Activated CD8-positive, alpha-beta memory T cell treated with anti-CD3 and anti-CD28 coated beads for 48 hours (primary cell): Measurements from ENCODE around the gene CFC1.
"Not testable (repeated sequence)": the region's sequence is repeated elsewhere in the genome, so short reads cannot be mapped to it uniquely, and the experiment has no call there.

Experiments
- DNase-seq, 3 experiments: peaks; one replicate each; pipeline ENCODE4 v3.0.0-alpha.2; 2020; ENCODE audit warnings: low read depth in 2 of 3, low spot score in 2 of 3

CFC1 gene

DNA sequence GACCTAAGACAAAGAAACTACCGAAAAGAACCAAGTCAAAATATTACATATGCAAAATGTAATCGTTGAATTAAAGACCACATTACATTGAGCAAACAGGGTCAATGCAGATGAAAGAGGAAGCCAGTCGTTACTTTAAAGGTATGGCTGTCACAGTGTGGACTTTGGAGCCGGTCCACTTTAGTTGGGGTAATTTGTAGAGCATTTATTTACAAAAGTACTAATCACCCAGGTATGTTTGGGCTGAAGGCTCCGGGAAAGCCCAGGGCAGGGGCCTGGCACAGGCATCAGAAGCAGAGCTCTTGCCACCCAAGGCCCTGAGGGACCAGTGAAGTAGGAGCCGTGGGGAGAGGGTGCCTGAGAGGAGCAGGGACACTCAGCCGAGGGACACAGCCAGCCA, 15.8 kb downstream of the CFC1 start:
- not testable (repeated sequence) for DNase-seq

DNA sequence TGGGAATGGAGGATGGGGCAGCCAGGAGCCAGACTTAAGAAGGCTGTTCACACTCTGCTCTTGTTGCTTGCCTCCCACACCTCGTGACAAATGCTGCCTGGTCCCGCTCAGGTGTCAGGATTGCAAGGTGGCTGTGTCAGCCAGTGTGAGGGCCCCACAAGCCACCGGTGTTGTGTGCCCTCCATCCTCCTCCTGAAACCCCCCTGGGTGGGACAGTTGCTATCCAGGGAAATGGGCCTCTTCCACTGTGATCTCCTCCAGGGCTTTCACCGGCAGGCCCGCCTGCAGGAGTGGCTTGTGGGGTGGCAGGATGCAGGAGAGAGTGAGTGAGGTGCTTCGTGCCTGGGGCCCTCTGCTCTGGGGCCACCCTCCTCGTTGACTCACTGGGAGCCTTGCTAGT, 16.4 kb downstream of the CFC1 start:
- DNase-seq: not testable (repeated sequence)

DNA sequence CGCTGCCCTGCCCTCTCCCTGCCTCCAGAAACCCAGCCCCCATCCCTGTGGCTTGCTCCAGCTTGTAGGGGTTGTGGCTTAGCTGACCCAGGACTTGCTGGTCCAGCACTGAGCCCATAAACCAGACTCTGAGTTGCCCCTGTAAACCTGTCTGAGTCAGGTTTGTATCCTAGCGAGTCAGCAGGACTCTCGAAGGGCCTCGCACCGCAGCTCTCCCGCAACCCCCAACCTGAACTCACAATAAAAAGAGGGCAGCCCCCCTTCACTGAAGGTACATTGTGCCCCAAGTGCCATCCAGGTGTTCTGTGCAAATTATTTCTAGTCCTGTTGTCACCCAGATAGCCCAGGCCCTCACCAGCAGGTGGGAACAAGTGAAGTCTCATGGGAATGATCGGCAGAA, 17.9 kb downstream of the CFC1 start:
- not testable (repeated sequence) for DNase-seq

DNA sequence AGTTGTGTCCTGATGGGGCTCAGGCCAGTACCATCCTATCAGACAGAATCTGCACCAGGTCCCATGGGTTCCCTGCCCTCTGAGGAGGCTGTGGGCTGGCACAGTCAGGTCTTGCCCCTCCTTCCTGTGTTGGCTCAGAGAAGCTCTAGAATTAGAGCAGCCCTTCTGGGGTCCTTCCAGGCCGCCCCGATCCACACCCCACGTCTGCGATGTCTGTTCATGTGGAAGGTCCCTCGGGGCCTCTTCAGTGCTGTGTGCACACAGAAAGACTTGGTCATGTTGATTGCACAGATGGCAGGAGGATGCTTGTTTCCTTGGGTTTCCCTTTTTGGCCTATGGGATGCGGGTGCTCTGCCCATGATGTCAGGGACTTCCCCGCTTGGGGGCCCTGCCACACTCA, 20.3 kb downstream of the CFC1 start:
- DNase-seq: not testable (repeated sequence)

DNA sequence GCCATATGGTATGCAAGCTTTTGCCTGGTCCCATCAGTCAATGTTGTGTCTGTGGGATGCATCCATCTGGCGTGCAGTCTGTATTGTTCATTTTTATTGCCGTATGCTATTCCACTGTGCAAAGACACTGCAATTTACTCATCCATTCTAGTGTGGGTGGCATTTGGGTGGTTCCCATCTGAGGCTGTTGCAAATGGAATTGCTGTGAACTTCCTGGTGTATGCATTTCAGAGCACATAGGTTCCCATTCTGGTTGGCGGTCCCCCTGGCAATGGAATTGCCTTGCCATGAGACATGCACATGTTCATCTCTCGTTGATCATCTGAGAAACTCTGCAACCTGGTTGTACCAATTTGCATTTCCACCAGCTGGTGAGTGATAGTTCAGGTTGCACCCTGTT, 21.8 kb downstream of the CFC1 start:
- not testable (repeated sequence) for DNase-seq

DNA sequence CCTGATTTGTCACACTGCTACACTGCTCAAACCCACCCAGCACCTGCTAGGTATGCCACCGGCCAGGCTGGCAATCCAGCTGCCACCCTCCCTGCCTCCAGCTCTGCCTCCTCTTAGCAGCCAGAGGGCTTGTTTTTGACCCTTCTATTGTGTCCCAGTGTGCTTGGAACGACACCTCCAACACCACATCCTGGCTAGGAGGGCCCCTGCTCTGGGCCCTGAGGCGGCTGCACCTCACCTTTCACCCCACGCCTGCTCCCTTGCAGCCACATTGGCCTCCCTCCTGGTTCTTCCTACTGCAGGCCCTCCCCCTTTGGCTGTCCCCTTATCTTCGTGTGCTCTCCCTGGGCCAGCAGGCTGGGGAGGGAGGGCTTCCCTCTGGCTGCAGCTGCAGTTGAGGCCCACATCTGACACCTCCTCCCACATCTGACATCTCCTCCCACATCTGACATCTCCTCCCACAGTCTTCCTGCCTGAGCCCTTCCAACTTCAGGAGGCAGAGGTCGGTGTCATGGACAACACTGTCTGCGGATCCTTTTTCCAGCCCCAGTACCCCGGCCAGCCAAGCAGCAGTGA, 23.1 kb downstream of the CFC1 start:
- DNase-seq: not testable (repeated sequence)

DNA sequence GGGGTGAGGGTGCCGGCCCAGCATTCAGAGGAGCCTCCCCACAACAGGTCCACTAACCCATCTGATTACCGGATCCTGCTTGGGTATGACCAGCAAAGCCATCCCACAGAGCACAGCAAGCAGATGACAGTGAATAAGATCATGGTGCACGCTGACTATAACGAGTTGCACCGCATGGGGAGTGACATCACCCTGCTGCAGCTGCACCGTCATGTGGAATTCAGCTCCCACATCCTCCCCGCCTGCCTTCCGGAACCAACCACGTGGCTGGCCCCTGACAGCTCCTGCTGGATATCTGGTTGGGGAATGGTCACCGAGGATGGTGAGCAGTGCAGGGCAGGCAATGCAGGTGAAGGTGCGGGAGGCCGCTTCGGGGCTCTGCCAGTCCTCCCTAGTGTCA, 25.1 kb downstream of the CFC1 start:
- not testable (repeated sequence) for DNase-seq

DNA sequence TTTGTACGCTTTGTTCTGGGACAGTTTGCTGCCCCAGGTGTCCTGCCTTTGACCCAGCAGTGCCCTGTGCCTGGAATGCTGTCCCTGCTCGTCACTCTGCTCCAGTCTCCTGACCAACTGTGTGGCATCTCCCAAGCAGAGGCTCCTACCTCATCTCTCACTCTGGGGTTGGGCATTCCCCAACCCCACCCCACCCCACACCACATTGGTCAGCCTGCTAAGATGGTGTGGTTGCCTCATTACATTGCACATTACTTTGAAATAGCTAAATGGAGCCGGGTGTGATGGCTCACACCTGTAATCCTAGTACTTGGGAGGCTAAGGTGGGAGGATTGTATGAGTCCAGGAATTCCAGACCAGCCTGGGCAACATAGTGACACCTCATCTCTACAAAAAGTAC, 27.4 kb downstream of the CFC1 start:
- DNase-seq: not testable (repeated sequence)

DNA sequence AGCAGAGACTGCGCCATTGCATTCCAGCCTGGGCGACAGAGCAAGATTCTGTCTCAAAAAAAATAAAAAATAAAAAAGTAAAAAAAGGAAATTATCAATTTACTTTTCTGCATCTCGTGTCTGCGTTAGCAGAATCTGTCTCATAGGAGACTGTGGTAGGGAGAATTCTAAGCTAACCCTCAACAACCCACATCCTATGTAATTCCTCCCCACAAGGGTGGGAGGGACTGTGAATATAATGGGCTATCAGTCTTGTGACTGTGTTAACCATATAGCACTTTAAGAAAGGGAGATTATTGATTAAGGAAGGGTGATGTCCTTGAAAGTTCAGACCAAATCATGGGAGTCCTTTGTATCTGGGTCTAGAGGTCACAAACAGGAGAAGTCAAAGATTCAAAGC, 33.2 kb downstream of the CFC1 start:
- not testable (repeated sequence) for DNase-seq

DNA sequence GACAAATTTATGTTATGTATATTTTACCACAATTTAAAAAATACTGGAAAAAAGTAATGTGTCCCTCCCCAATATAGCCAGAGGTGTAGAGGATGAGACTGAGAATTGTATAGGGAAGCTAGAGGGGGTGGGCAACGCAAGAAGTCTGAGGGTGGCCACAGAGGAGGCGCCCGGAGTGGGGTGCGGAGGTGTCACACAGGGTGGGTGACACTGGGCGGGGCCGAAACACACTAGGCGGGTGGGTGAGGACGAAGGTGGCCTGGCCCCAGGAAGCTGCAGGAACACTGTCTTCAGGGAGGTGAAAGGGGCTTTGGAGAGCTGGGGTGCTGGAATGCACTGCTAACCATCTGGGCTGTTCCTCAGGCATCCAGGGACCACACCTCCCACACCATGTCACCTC, 42.9 kb downstream of the CFC1 start:
- DNase-seq: not testable (repeated sequence)

DNA sequence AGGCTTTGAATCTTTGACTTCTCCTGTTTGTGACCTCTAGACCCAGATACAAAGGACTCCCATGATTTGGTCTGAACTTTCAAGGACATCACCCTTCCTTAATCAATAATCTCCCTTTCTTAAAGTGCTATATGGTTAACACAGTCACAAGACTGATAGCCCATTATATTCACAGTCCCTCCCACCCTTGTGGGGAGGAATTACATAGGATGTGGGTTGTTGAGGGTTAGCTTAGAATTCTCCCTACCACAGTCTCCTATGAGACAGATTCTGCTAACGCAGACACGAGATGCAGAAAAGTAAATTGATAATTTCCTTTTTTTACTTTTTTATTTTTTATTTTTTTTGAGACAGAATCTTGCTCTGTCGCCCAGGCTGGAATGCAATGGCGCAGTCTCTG, 45.2 kb downstream of the CFC1 start:
- DNase-seq: not testable (repeated sequence)

DNA sequence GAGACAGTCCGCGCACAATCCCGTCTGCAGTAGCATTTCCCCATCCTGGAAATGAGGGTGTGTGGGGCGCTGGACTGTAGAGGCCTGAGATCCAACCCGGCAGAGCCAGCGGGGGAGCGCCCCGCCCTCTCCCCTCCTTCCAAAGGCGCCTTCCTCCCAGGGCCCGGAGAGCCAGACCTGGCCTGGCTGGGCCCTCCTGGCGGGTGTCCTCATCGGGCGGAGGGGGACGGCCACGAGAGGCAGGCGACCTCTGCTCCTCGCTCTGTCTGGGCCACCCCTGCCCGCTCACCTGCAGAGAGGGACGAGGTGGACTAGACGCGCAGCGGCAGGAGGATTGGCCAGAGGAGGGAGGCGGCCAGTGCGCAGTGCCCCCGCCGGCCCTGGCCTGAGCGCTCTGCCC, 49.9 kb downstream of the CFC1 start:
- DNase-seq: not testable (repeated sequence)

DNA sequence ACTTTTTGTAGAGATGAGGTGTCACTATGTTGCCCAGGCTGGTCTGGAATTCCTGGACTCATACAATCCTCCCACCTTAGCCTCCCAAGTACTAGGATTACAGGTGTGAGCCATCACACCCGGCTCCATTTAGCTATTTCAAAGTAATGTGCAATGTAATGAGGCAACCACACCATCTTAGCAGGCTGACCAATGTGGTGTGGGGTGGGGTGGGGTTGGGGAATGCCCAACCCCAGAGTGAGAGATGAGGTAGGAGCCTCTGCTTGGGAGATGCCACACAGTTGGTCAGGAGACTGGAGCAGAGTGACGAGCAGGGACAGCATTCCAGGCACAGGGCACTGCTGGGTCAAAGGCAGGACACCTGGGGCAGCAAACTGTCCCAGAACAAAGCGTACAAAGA, 51.0 kb downstream of the CFC1 start:
- DNase-seq: not testable (repeated sequence)

DNA sequence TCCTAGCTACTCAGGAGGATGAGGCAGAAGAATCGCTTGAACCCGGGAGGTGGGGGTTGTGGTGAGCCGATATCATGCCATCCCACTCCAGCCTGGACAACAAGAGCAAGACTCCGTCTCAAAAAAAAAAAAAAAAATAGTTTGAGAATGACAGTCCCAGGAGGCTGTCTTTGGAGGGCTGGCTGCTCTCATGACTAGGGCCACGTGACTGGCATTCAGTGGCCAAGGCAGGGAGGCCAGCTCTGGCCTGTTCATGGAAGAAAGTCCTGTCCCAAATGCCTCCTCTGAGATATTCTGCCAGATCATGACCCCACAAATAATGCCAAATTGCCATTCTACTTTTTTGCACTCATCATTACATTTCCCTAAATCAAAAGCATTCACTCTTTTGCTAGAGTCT, 54.4 kb downstream of the CFC1 start:
- DNase-seq: not testable (repeated sequence)

DNA sequence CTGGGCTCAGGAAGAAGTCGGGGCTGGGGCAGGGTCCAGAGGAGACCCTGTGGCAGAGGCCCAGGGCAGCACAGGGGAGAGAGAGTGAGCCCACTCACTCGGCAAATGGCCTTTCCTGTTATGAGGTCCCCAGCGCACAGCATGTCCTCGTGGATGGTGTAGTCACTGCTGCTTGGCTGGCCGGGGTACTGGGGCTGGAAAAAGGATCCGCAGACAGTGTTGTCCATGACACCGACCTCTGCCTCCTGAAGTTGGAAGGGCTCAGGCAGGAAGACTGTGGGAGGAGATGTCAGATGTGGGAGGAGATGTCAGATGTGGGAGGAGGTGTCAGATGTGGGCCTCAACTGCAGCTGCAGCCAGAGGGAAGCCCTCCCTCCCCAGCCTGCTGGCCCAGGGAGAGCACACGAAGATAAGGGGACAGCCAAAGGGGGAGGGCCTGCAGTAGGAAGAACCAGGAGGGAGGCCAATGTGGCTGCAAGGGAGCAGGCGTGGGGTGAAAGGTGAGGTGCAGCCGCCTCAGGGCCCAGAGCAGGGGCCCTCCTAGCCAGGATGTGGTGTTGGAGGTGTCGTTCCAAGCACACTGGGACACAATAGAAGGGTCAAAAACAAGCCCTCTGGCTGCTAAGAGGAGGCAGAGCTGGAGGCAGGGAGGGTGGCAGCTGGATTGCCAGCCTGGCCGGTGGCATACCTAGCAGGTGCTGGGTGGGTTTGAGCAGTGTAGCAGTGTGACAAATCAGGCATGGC, 55.4 kb downstream of the CFC1 start:
- DNase-seq: not testable (repeated sequence)

DNA sequence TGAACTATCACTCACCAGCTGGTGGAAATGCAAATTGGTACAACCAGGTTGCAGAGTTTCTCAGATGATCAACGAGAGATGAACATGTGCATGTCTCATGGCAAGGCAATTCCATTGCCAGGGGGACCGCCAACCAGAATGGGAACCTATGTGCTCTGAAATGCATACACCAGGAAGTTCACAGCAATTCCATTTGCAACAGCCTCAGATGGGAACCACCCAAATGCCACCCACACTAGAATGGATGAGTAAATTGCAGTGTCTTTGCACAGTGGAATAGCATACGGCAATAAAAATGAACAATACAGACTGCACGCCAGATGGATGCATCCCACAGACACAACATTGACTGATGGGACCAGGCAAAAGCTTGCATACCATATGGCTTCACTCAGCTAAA, 56.6 kb downstream of the CFC1 start:
- DNase-seq: not testable (repeated sequence)
